Measurements from ENCODE around the gene DEFB132. TPM values are rescaled to one million over a fixed set of nuclear protein-coding genes. Genes with fewer than 3 reads are reported as not detected.

Gene DEFB132
- polyA plus RNA-seq, 1 of the 3 experiments (the other 2 are of a cell fraction): not detected

GRCh38 chr20:237489-237888 lies 20.0 kb upstream of the DEFB132 start:
- ChIA-PET CTCF (interaction anchor here (1.9 to 3.7 kb wide), 2 partner anchors 11 to 28 kb away, joined by 6 to 16 read pairs; partner anchors contain the start of gene DEFB129), POLR2A (no interaction called here)
- H3K27me3 ChIP-seq (ENCODE audit: insufficient read depth): no peaks in the 10 kb centered on the region; the same call in 1 of the 2 replicates
- 63% methylated on average over 4 of the region's 4 CpGs for WGBS (ENCODE audit: low lambda C conversion rate)
- H4K20me1 ChIP-seq (ENCODE audit: insufficient read depth): no peaks in the 10 kb centered on the region
- H3F3A ChIP-seq (replicated peaks; ENCODE audit: insufficient read depth): no peaks in the 10 kb centered on the region
- no peak overlapping the region for H3K9ac ChIP-seq
- no peaks in the 10 kb centered on the region for H3K36me3 ChIP-seq (replicated peaks in 1 of 2; ENCODE audit: control insufficient read depth in 1 of 2, insufficient read depth in 2 of 2, low read length in 1 of 2)
- no peaks in the 10 kb centered on the region for H3K9me2 ChIP-seq
- H3K79me2 ChIP-seq (ENCODE audit: insufficient read depth): no peaks in the 10 kb centered on the region
- no peak overlapping the region for H3K4me2 ChIP-seq
- no peaks in the 10 kb centered on the region for H3K9me3 ChIP-seq
- TF ChIP-seq CHD2 (IDR thresholded peaks at IDR 0.05; ENCODE audit: low read length, partially characterized antibody) (no peak), JUND (IDR thresholded peaks at IDR 0.05) (no peak), TCF12 (IDR thresholded peaks at IDR 0.05) (no peak), GABPA (IDR thresholded peaks at IDR 0.05; ENCODE audit: low read depth) (no peak), IRF3 (IDR thresholded peaks at IDR 0.05; ENCODE audit: low read depth, low read length) (no peak), SIN3A (IDR thresholded peaks at IDR 0.05; ENCODE audit: borderline replicate concordance, low read depth, low read length) (no peak), SMC3 (IDR thresholded peaks at IDR 0.05; ENCODE audit: low read depth, low read length) (no peak), YY1 (IDR thresholded peaks at IDR 0.05; ENCODE audit: low read depth) (no peak), FOSL2 (IDR thresholded peaks at IDR 0.05; ENCODE audit: borderline replicate concordance, low read depth) (no peak)
- no peak overlapping the region for H3K27ac ChIP-seq (ENCODE audit: low read depth in 2 of 2, low read length in 1 of 2)
- DNase-seq: no peak
- H2AFZ ChIP-seq (ENCODE audit: low read depth): no peak overlapping the region
- H3K4me3 ChIP-seq (ENCODE audit: low read depth in 2 of 2, low read length in 1 of 2): no peak overlapping the region
- H3K4me1 ChIP-seq (ENCODE audit: control insufficient read depth in 1 of 2, insufficient read depth in 2 of 2, low read depth in 1 of 2, low read length in 1 of 2): no peaks in the 10 kb centered on the region; a peak in 1 of 4 replicates

- Histone ChIP-seq H3K4me3 (ENCODE audit: low read depth in 2 of 2, low read length in 1 of 2) (no peak overlapping the region), H3K79me2 (ENCODE audit: insufficient read depth) (no peaks in the 10 kb centered on the region), H3K36me3 (replicated peaks in 1 of 2; ENCODE audit: control insufficient read depth in 1 of 2, insufficient read depth in 2 of 2, low read length in 1 of 2) (no peaks in the 10 kb centered on the region), H3K9me2 (no peaks in the 10 kb centered on the region), H3K27ac (ENCODE audit: low read depth in 2 of 2, low read length in 1 of 2) (no peak overlapping the region), H3K4me1 (ENCODE audit: control insufficient read depth in 1 of 2, insufficient read depth in 2 of 2, low read depth in 1 of 2, low read length in 1 of 2) (no peaks in the 10 kb centered on the region; a peak in 1 of 4 replicates), H3F3A (replicated peaks; ENCODE audit: insufficient read depth) (no peaks in the 10 kb centered on the region), H3K4me2 (no peak overlapping the region), H2AFZ (ENCODE audit: low read depth) (no peak overlapping the region), H3K9ac (no peak overlapping the region), H4K20me1 (ENCODE audit: insufficient read depth) (no peaks in the 10 kb centered on the region), H3K27me3 (ENCODE audit: insufficient read depth) (no peaks in the 10 kb centered on the region; the same call in 1 of the 2 replicates), H3K9me3 (no peaks in the 10 kb centered on the region)
- WGBS (ENCODE audit: low lambda C conversion rate): 53% methylated on average over 3 of the region's 3 CpGs
- no peak for DNase-seq
- POLR2A ChIA-PET: no interaction called here
- CTCF ChIA-PET: interaction anchor here (1.9 to 3.7 kb wide), 2 partner anchors 11 to 28 kb away, joined by 6 to 16 read pairs; partner anchors contain the start of gene DEFB129
- TF ChIP-seq MXI1 (IDR thresholded peaks at IDR 0.05; ENCODE audit: low read depth, low read length) (no peak), FOXJ3 (CRISPR knock-in tag; IDR thresholded peaks at IDR 0.05) (no peak), JUND (IDR thresholded peaks at IDR 0.05) (no peak), CTCF (IDR thresholded peaks at IDR 0.05) (no peak), REST (IDR thresholded peaks at IDR 0.05; ENCODE audit: low read depth, low read length) (no peak)
Measured at GRCh38 chr20:237929-238328, 19.6 kb upstream of the DEFB132 start.
